Measurements from ENCODE around the gene SPIN2B.

Gene SPIN2B

DNA sequence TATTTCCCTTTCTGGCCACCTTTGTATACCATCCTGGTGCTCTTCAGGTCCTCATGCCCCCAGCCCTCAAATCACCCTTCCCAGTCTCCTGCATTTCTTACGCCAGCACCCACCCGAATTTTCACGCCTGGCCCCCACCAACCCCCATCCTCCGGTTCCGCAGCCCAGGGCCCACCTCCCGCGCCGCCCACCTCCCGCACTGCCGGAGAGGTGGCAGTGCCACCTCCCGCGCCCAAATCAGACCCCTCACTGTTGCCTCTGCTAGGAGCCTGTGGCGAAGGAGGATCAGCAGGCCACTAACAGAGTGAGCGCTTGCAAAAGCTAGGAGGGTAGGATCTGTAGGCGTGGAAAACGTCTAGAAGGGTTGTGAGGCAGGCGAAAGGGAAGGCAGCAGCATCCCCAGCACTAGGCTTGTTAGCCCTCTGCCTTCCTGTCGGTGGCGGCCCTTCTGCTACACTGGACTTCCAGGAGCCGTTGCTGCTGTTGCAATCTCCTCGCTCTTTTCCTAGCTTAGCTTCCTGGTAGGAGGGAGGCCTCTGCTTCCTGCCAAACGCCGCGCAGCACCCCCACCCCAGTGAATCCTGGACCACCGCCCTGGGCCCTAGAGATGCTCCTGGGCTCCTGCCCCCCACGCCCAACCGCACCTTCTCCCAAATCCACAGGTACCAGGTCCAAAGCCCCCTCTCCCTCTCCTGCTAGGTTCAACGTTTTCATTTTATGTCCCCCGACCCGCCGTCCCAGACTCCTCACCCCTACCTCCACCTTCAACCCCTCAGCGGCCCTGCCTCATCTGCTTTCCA lies 51.0 kb downstream of the SPIN2B start:
- no peak for DNase-seq (ENCODE audit: low read depth, low spot score)
